Jurkat, Clone E6-1 (cell line): ENCODE data around the gene CCL5.

Experiments used
- DNase-seq: peaks from one replicate; pipeline ENCODE4 v3.0.0-alpha.2; 2011; ENCODE audit warnings: low read depth, low spot score
- H3K4me3 ChIP-seq: 2 replicates; pipeline ENCODE4 v1.5.1; 2011; ENCODE audit warnings: mild to moderate bottlenecking, low read length, control low read depth, moderate library complexity

Gene CCL5

GRCh38 chr17:35842239-35842638 is 37.9 kb downstream of the CCL5 start:
- no peak for DNase-seq
- no peak overlapping the region for H3K4me3 ChIP-seq

GRCh38 chr17:35841505-35841904 is 38.7 kb downstream of the CCL5 start:
- H3K4me3 ChIP-seq = no peak overlapping the region
- DNase-seq = no peak

GRCh38 chr17:35841101-35841500 is 39.1 kb downstream of the CCL5 start:
- DNase-seq = no peak
- no peak overlapping the region for H3K4me3 ChIP-seq

- H3K4me3 ChIP-seq = no peak overlapping the region
- DNase-seq = no peak
Measured at GRCh38 chr17:35825206-35825605, 55.0 kb downstream of the CCL5 start.
